Stimulated activated CD4-positive, alpha-beta T cell treated with anti-CD3 and anti-CD28 coated beads, Interleukin-12 subunit alpha, Interleukin-12 subunit beta, amount 100 ng/mL, for 48 hours (primary cell): Measurements from ENCODE around the gene RAG1.
A peak's percentile ranks its signal among the peaks of the same experiment; 100 is the strongest.

ENCODE experiments used
- DNase-seq, 3 donors: peaks; one replicate each; pipeline ENCODE4 v3.0.0-alpha.2; 2020; ENCODE audit warnings: low read depth in 2 of 3, low spot score in 1 of 3

RAG1 gene

GRCh38 chr11:36588099-36588498, 20.3 kb downstream of the RAG1 start:
- DNase-seq: no peak

- no peak for DNase-seq
These were observed 22.7 kb downstream of the RAG1 start for GRCh38 chr11:36590513-36590912.

- DNase-seq: no peak
These were observed 23.6 kb downstream of the RAG1 start for GRCh38 chr11:36591433-36591832.

GRCh38 chr11:36594316-36594989, 26.6 kb downstream of the RAG1 start, which contains the start of gene IFTAP:
Gene IFTAP (plus strand): TSS chr11:36594502. CDS start chr11:36610104, 15,602 bp downstream.
- peak in 2 of 3 donors; percentile 7 to 15 for DNase-seq

- no peak for DNase-seq
These were observed 29.1 kb downstream of the RAG1 start for GRCh38 chr11:36596880-36597279.

- DNase-seq: no peak
These were observed 30.2 kb downstream of the RAG1 start, which contains the start of gene RAG2 for GRCh38 chr11:36598051-36598450. Gene RAG2 (minus strand): TSS chr11:36598236. CDS start chr11:36594168, 4,068 bp downstream.

- no peak for DNase-seq
These were observed 32.4 kb downstream of the RAG1 start for GRCh38 chr11:36600180-36600579.

GRCh38 chr11:36601155-36601554, 33.3 kb downstream of the RAG1 start:
- no peak for DNase-seq

GRCh38 chr11:36602135-36602534, 34.3 kb downstream of the RAG1 start:
- no peak for DNase-seq

- no peak for DNase-seq
These were observed 37.7 kb downstream of the RAG1 start for GRCh38 chr11:36605221-36606216.

GRCh38 chr11:36608491-36609199, 40.8 kb downstream of the RAG1 start:
- no peak for DNase-seq

- DNase-seq: no peak
These were observed 41.6 kb downstream of the RAG1 start for GRCh38 chr11:36609383-36609782.

- no peak for DNase-seq
These were observed 48.0 kb downstream of the RAG1 start for GRCh38 chr11:36615826-36616225.

GRCh38 chr11:36617543-36618362, 49.9 kb downstream of the RAG1 start:
- no peak for DNase-seq

GRCh38 chr11:36618363-36619047, 50.7 kb downstream of the RAG1 start:
- DNase-seq: no peak

GRCh38 chr11:36619502-36619901, 51.7 kb downstream of the RAG1 start:
- DNase-seq: no peak

- no peak for DNase-seq
These were observed 52.4 kb downstream of the RAG1 start for GRCh38 chr11:36620246-36620645.

- DNase-seq: no peak
These were observed 54.8 kb downstream of the RAG1 start for GRCh38 chr11:36622431-36623136.

- DNase-seq: no peak
These were observed 55.7 kb downstream of the RAG1 start for GRCh38 chr11:36623494-36623893.
